ENCODE results near the gene C1QTNF9B.

The C1QTNF9B gene

GRCh38 chr13:23847497-23847896, 49.8 kb downstream of the C1QTNF9B start:
- Histone ChIP-seq H3K4me1 (ENCODE audit: insufficient read depth, poor library complexity, severe bottlenecking) (peaks cover 6% of the 10 kb centered on the region), H3K9me3 (ENCODE audit: severe bottlenecking) (no peaks in the 10 kb centered on the region), H3K36me3 (ENCODE audit: low read depth) (no peaks in the 10 kb centered on the region; the same call in 1 of the 2 replicates), H3K27me3 (ENCODE audit: insufficient read depth, poor library complexity, severe bottlenecking) (no peaks in the 10 kb centered on the region), H3K4me3 (ENCODE audit: severe bottlenecking) (no peak overlapping the region), H3K27ac (ENCODE audit: poor library complexity, severe bottlenecking) (no peak overlapping the region)
- TF ChIP-seq CTCF (IDR thresholded peaks at IDR 0.05; ENCODE audit: poor library complexity, severe bottlenecking), result no peak
- DNase-seq (ENCODE audit: low spot score), result no peak
- ATAC-seq (ENCODE audit: low read depth), result no peak

GRCh38 chr13:23845105-23845725, 52.1 kb downstream of the C1QTNF9B start:
- H3K27me3 ChIP-seq (ENCODE audit: insufficient read depth, poor library complexity, severe bottlenecking), result no peaks in the 10 kb centered on the region
- H3K27ac ChIP-seq (ENCODE audit: poor library complexity, severe bottlenecking), result no peak overlapping the region
- DNase-seq (ENCODE audit: low spot score) (no peak), ATAC-seq (ENCODE audit: low read depth) (no peak)
- TF ChIP-seq CTCF (IDR thresholded peaks at IDR 0.05; ENCODE audit: poor library complexity, severe bottlenecking), result no peak
- H3K4me1 ChIP-seq (ENCODE audit: insufficient read depth, poor library complexity, severe bottlenecking), result no peaks in the 10 kb centered on the region
- H3K36me3 ChIP-seq (ENCODE audit: low read depth), result no peaks in the 10 kb centered on the region; the same call in 1 of the 2 replicates
- H3K4me3 ChIP-seq (ENCODE audit: severe bottlenecking), result no peak overlapping the region
- no peaks in the 10 kb centered on the region for H3K9me3 ChIP-seq (ENCODE audit: severe bottlenecking)

- Histone ChIP-seq H3K36me3 (ENCODE audit: low read depth) (no peaks in the 10 kb centered on the region), H3K27me3 (ENCODE audit: insufficient read depth, poor library complexity, severe bottlenecking) (no peaks in the 10 kb centered on the region), H3K4me3 (ENCODE audit: severe bottlenecking) (no peak overlapping the region), H3K9me3 (ENCODE audit: severe bottlenecking) (no peaks in the 10 kb centered on the region), H3K27ac (ENCODE audit: poor library complexity, severe bottlenecking) (no peak overlapping the region), H3K4me1 (ENCODE audit: insufficient read depth, poor library complexity, severe bottlenecking) (no peaks in the 10 kb centered on the region)
- no peak for TF ChIP-seq CTCF (IDR thresholded peaks at IDR 0.05; ENCODE audit: poor library complexity, severe bottlenecking)
- DNase-seq (ENCODE audit: low spot score) (no peak), ATAC-seq (ENCODE audit: low read depth) (no peak)
Observed at GRCh38 chr13:23844132-23844531, 53.2 kb downstream of the C1QTNF9B start.

GRCh38 chr13:23843436-23843835, 53.9 kb downstream of the C1QTNF9B start:
- no peak for ATAC-seq (ENCODE audit: low read depth)
- no peak for DNase-seq (ENCODE audit: low spot score)
- Histone ChIP-seq H3K27ac (ENCODE audit: poor library complexity, severe bottlenecking) (no peak overlapping the region), H3K4me3 (ENCODE audit: severe bottlenecking) (no peak overlapping the region), H3K36me3 (ENCODE audit: low read depth) (no peaks in the 10 kb centered on the region), H3K4me1 (ENCODE audit: insufficient read depth, poor library complexity, severe bottlenecking) (no peaks in the 10 kb centered on the region), H3K27me3 (ENCODE audit: insufficient read depth, poor library complexity, severe bottlenecking) (no peaks in the 10 kb centered on the region), H3K9me3 (ENCODE audit: severe bottlenecking) (no peaks in the 10 kb centered on the region)
- no peak for TF ChIP-seq CTCF (IDR thresholded peaks at IDR 0.05; ENCODE audit: poor library complexity, severe bottlenecking)

GRCh38 chr13:23842406-23842805, 54.9 kb downstream of the C1QTNF9B start:
- Histone ChIP-seq H3K27ac (ENCODE audit: poor library complexity, severe bottlenecking) (no peak overlapping the region), H3K9me3 (ENCODE audit: severe bottlenecking) (no peaks in the 10 kb centered on the region), H3K27me3 (ENCODE audit: insufficient read depth, poor library complexity, severe bottlenecking) (no peaks in the 10 kb centered on the region), H3K4me3 (ENCODE audit: severe bottlenecking) (no peak overlapping the region), H3K4me1 (ENCODE audit: insufficient read depth, poor library complexity, severe bottlenecking) (no peaks in the 10 kb centered on the region), H3K36me3 (ENCODE audit: low read depth) (no peaks in the 10 kb centered on the region; the same call in 1 of the 2 replicates)
- ATAC-seq (ENCODE audit: low read depth) (no peak), DNase-seq (ENCODE audit: low spot score) (no peak)
- no peak for TF ChIP-seq CTCF (IDR thresholded peaks at IDR 0.05; ENCODE audit: poor library complexity, severe bottlenecking)
